ENCODE data around the gene FUT7. TPM values are rescaled to one million over a fixed set of nuclear protein-coding genes. Genes with fewer than 3 reads are reported as not detected.
"Not testable (repeated sequence)": the region's sequence is repeated elsewhere in the genome, so short reads cannot be mapped to it uniquely, and the experiment has no call there.

FUT7 gene
- polyA plus RNA-seq, 3 donors = 6.1 to 13.4 (median 10.5) TPM

- Histone ChIP-seq H3K4me2 (replicated peaks; ENCODE audit: extremely low read depth, low read length, poor library complexity, severe bottlenecking) (no peak overlapping the region), H3K4me1 (ENCODE audit: control insufficient read depth in 1 of 2, insufficient read depth in 2 of 2, low read length in 2 of 2) (peaks cover 10 to 11% of the 10 kb centered on the region in 2 donors), H3K27me3 (ENCODE audit: control insufficient read depth in 2 of 2, insufficient read depth in 2 of 2, low read length in 2 of 2) (no peaks in the 10 kb centered on the region), H3K36me3 (replicated peaks in 1 of 2; ENCODE audit: control insufficient read depth in 1 of 2, insufficient read depth in 2 of 2, low read length in 2 of 2) (peaks cover 0 to 5% of the 10 kb centered on the region in 2 donors), H4K20me1 (ENCODE audit: insufficient read depth, low read length) (no peaks in the 10 kb centered on the region), H3K9me3 (replicated peaks in 1 of 2; ENCODE audit: control insufficient read depth in 1 of 2, insufficient read depth in 1 of 2, low read length in 2 of 2) (no peaks in the 10 kb centered on the region), H3K4me3 (replicated peaks in 1 of 3; ENCODE audit: low read depth in 2 of 3, low read length in 3 of 3) (no peak overlapping the region), H2AFZ (ENCODE audit: insufficient read depth, low read depth, low read length, poor library complexity, severe bottlenecking) (no peak overlapping the region), H3K9ac (ENCODE audit: insufficient read depth, low read length, poor library complexity, severe bottlenecking) (no peak overlapping the region), H3K27ac (ENCODE audit: low read depth in 1 of 2, low read length in 2 of 2) (no peak overlapping the region), H3K79me2 (ENCODE audit: insufficient read depth, low read length) (no peaks in the 10 kb centered on the region)
- 88% methylated on average over 24 of the region's 26 CpGs for WGBS (ENCODE audit: insufficient coverage)
- intact Hi-C loops (cut with micrococcal nuclease) = loop anchor here in 1 of 2 donors (10.0 kb wide), 1 partner anchor 279 kb away; no protein-coding TSS in a partner anchor
- Mint-ChIP-seq H3K9me3 (no peaks in the 10 kb centered on the region), H3K4me3 (no peak overlapping the region), H3K27me3 (ENCODE audit: low read depth in 3 of 3) (peaks cover 14 to 25% (median 21%) of the 10 kb centered on the region in 3 donors), H3K4me1 (peaks cover 15% of the 10 kb centered on the region), H3K36me3 (peaks cover 6 to 18% of the 10 kb centered on the region in 2 donors), H3K27ac (no peak overlapping the region)
- no peak for DNase-seq
- no peak for TF ChIP-seq CTCF (IDR thresholded peaks at IDR 0.05)
These were observed 31.6 kb upstream of the FUT7 start for GRCh38 chr9:137063311-137064026.

- Mint-ChIP-seq H3K36me3 (peaks cover 6 to 18% of the 10 kb centered on the region in 2 donors), H3K27me3 (ENCODE audit: low read depth in 3 of 3) (peaks cover 14 to 23% (median 21%) of the 10 kb centered on the region in 3 donors), H3K4me1 (peaks cover 14% of the 10 kb centered on the region)
- H3K27me3 ChIP-seq (ENCODE audit: control insufficient read depth in 2 of 2, insufficient read depth in 2 of 2, low read length in 2 of 2); H3K36me3 ChIP-seq (replicated peaks in 1 of 2; ENCODE audit: control insufficient read depth in 1 of 2, insufficient read depth in 2 of 2, low read length in 2 of 2); DNase-seq; H3K27ac ChIP-seq (ENCODE audit: low read depth in 1 of 2, low read length in 2 of 2); H3K4me1 ChIP-seq (ENCODE audit: control insufficient read depth in 1 of 2, insufficient read depth in 2 of 2, low read length in 2 of 2); H3K4me2 ChIP-seq (replicated peaks; ENCODE audit: extremely low read depth, low read length, poor library complexity, severe bottlenecking); H3K9me3 Mint-ChIP-seq; H3K4me3 ChIP-seq (replicated peaks in 1 of 3; ENCODE audit: low read depth in 2 of 3, low read length in 3 of 3); H3K9me3 ChIP-seq (replicated peaks in 1 of 2; ENCODE audit: control insufficient read depth in 1 of 2, insufficient read depth in 1 of 2, low read length in 2 of 2); H4K20me1 ChIP-seq (ENCODE audit: insufficient read depth, low read length); H3K9ac ChIP-seq (ENCODE audit: insufficient read depth, low read length, poor library complexity, severe bottlenecking); H3K27ac Mint-ChIP-seq; H2AFZ ChIP-seq (ENCODE audit: insufficient read depth, low read depth, low read length, poor library complexity, severe bottlenecking); H3K79me2 ChIP-seq (ENCODE audit: insufficient read depth, low read length); H3K4me3 Mint-ChIP-seq: not testable (repeated sequence)
- WGBS (ENCODE audit: insufficient coverage) = 100% methylated on average over 2 of the region's 9 CpGs
- intact Hi-C loops (cut with micrococcal nuclease) = loop anchor here in 1 of 2 donors (10.0 kb wide), 1 partner anchor 278 kb away; no protein-coding TSS in a partner anchor
These were observed 30.9 kb upstream of the FUT7 start for GRCh38 chr9:137062798-137063197.

Measured in CD14-positive monocyte (primary cell).